GM19238 (cell line): ENCODE measurements around the gene PTPRD.
"Not testable (repeated sequence)": the region's sequence is repeated elsewhere in the genome, so short reads cannot be mapped to it uniquely, and the experiment has no call there.

Source experiments
- DNase-seq: peaks from one replicate; pipeline ENCODE4 v3.0.0; 2011; ENCODE audit warnings: low spot score; ENCODE audit not compliant: insufficient read length

Gene PTPRD

GRCh38 chr9:9352877-9353481 lies 1259.8 kb downstream of the PTPRD start:
- DNase-seq = no peak

DNA sequence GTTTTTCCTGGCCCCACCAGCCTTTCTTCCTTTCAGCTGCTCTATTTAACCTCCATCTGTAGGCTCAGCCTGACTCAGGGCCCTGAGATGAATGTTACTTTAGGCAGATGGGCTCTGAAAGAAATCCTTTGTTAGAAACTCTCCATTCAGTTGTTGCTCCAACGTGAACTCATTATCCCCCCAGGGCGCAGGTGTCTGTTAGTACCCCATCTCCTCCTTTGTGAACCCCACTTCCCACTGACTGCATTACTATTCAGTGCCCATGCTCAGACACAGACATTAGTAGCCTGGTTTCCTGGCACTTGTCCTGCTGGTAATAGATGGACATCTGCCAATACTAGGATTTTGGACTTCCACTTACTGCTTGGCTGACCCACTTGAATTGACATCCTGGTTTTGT lies 1271.6 kb downstream of the PTPRD start:
- DNase-seq = no peak

DNA sequence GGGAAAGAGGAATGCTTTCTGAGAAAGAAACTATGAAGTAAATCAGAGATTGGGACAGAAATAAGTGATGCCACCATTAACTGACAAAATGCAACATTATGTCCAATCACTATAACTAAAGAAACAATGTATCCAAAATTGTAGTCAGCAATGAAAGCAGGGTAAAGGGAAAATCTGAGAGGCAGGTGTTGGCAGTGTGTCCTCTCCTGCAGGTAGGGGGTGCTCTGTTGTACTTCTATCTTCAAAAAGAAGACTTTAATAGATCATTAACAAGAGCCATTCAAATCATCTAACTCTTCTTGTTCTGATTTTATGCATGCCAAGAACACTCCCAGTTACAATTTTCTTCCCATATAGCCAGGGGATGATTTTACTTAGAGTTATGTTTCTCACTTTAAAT lies 1275.7 kb downstream of the PTPRD start:
- no peak for DNase-seq

DNA sequence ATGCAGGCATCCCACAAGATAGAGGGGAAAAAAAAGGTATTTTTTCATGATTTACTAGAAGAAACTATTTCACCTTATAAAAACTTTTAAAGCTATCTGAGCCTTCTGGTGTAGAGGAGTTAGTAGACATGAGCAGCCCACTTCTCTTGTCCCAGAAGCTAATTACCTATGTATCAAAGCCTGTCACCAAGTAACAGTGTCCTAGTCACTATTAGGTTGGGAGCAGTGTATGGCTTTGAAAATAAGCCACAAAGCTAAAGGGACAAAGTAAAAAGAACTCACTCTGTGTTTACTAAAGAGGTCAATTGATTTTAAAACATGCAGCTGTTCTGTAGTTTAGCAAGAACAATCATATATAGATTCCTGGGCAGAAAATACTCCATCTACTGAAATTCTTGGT lies 1286.1 kb downstream of the PTPRD start:
- DNase-seq = no peak

GRCh38 chr9:9319007-9319406 lies 1293.8 kb downstream of the PTPRD start:
- no peak for DNase-seq

GRCh38 chr9:9310743-9311142 lies 1302.1 kb downstream of the PTPRD start:
- not testable (repeated sequence) for DNase-seq

- DNase-seq = no peak
Observed at GRCh38 chr9:9305600-9305999, 1307.2 kb downstream of the PTPRD start.

DNA sequence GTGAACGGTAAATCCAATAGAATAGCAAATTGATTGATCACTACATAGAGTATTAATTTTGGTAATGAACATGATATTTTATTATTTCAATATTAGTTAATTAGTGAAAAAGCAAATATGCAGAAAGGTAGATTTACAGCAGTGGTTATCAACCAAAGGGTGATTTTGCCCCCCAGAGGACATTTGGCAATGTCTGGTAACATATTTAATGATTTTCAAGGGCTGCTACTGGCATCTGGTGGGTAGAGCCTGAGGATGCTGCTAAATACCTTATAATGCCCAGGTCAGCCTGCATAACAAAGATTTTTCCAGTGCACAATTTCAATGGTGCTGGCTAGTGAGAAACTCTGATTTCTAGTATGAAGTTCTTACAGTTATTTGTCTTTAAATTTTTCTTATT lies 1313.7 kb downstream of the PTPRD start:
- no peak for DNase-seq

GRCh38 chr9:9286001-9286400 lies 1326.8 kb downstream of the PTPRD start:
- no peak for DNase-seq

- no peak for DNase-seq
Observed at GRCh38 chr9:9284201-9284600, 1328.6 kb downstream of the PTPRD start.

DNA sequence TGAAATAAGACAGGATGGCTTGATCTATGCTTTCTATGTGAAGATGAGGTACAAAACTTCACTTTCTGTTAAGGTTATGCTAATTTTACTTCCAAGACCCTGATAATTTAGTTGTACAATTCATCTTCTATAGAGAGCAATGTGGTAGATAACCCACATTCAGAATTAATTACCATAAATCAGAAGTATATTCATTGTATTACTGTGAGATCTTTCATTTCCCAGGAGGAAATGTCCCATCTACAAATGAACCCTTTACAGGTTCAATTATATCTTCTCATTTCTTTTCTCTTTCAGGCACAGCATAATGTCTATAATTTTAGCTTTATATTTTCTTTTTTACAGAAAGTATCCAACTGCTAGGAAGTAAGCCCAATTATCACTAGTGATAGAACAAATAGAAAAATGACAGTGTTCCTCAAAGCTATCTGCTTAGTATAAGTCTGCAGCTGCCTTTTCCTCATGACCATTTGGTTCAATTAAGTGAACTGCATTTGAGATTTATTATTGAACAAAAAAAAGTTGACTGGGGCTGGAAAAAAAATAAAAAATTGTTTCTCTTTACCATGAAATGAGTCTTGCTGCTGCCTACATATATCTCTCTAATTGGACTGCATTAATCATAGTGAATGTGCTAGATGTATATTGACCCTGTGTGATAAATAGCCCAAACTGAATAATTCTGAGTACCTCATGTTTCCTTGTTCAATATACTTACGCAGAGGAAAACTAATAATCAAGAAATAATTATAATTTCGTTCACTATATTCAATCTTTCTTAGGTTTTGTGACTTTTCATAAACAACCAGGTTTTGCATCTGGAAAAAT lies 1329.4 kb downstream of the PTPRD start:
- no peak for DNase-seq

- DNase-seq = no peak
Observed at GRCh38 chr9:9275601-9276000, 1337.2 kb downstream of the PTPRD start.

DNA sequence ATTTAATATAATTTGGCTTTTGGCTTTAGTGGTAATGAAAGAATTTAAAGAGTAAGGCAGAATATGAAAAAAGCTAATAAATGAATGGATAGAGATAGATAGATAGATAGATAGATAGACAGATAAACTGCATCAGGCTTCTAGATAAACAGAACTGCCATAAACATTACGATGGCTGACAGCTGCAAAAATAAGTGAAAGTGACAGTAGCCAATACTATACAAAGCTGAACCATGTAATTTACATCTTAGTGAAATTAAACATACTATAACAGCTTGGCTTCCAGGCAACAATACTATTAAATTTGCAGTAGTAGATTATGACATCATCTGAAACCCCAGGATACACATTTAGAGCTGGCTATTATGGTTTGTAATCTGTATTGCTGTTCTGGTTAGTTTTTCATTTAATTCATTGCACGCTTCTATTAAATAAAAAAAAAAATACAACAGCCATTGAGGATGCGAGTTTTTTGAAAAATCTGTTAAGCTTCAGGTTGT lies 1354.8 kb downstream of the PTPRD start:
- DNase-seq = no peak

GRCh38 chr9:9246726-9247125 lies 1366.1 kb downstream of the PTPRD start:
- DNase-seq = no peak

GRCh38 chr9:9231946-9232345 lies 1380.9 kb downstream of the PTPRD start:
- DNase-seq = no peak

GRCh38 chr9:9229269-9229668 lies 1383.5 kb downstream of the PTPRD start:
- DNase-seq = no peak

DNA sequence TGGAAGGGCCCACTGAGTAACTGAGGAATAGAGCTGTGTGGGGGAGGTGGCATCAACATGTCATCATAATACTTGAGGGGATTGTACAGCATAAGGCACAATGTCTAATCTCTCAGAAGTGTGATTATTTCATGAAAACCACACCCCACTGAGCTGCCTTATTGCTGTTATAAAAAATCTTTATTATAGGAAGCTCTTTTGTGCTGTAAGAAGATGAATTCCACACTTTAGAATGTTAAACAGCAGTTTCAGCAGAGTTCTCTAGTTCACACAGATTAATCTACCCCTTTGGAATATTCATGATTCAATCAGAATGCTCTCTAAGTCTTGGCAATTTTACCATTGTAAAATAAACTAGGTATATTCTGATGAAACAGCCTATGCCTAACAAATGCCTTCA lies 1389.6 kb downstream of the PTPRD start:
- DNase-seq = no peak

GRCh38 chr9:9222730-9223129 lies 1390.1 kb downstream of the PTPRD start:
- no peak for DNase-seq

DNA sequence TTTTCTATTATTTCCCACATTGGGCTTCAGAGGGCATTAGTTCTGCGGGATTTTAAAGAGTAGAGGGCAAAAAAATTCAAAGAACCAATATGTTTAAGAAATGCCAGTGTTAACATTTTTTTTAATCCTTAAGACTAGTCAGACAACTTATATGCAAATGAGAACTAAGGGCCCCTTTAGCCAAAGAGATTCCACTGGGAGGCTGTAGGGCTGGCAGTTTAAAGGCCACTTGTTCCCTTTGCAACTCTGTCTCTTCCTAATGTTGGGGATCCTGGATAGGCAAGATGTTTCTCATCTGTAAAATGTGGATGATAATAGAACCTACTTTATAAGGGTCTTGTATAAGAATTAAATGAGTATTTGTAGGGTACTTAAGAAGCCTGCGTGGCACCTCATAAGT lies 1395.9 kb downstream of the PTPRD start:
- DNase-seq = no peak

DNA sequence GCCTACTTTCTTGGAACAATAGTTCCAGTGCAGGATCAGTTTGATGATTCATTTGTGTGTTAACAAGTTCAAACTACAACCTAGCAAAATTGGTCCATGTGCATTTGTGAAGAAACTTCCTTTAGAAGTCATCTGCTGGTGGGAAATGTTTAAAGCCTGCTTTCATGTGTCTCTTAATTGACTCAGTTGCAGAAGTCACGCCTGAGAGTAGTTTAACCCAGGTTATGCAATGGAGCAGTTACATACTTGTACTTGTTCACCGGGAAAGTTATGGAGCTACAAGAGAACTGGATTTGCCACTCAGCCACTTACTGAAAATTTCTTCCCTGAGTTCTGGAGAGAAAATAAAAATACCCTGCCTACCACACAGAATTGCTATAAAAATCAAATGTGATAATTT lies 1397.8 kb downstream of the PTPRD start:
- DNase-seq = no peak

DNA sequence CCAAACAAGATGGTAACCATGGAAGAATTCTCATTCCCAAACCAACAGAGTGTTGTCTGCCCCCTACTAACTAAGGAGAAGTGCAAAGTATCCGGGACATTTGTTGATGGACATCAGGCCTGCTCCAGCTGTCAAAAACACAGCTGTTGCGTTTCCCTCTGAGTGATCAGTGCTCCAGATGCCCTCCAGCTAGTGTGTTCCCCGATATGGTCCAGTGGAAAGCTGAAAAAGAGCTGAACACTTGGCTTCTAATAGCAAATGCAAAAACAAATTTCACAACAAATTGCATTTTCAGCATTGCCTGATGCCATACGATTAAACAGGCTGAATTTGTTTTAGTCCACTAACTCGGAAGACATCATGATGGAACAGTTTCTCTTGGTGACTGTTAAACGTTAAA lies 1398.7 kb downstream of the PTPRD start:
- no peak for DNase-seq

GRCh38 chr9:9212963-9213362 lies 1399.8 kb downstream of the PTPRD start:
- no peak for DNase-seq

- DNase-seq = no peak
Observed at GRCh38 chr9:9202276-9202675, 1410.5 kb downstream of the PTPRD start.
